ELR (cell line): ENCODE measurements around the gene CTNNA2.

ENCODE experiments used
- DNase-seq: peaks from one replicate; pipeline ENCODE4 v3.0.0-alpha.2; 2015; ENCODE audit warnings: low read depth

The CTNNA2 gene

GRCh38 chr2:79713131-79713785 lies 200.4 kb downstream of the CTNNA2 start:
- DNase-seq = peak; percentile 37

- no peak for DNase-seq
Measured at GRCh38 chr2:79714283-79714682, 201.4 kb downstream of the CTNNA2 start.

- no peak for DNase-seq
Measured at GRCh38 chr2:79715338-79715737, 202.5 kb downstream of the CTNNA2 start.

GRCh38 chr2:79716266-79716665 lies 203.4 kb downstream of the CTNNA2 start:
- DNase-seq = no peak

- peak; percentile 92 for DNase-seq
Measured at GRCh38 chr2:79717364-79718007, 204.6 kb downstream of the CTNNA2 start.

GRCh38 chr2:79721061-79721460 lies 208.2 kb downstream of the CTNNA2 start:
- no peak for DNase-seq

GRCh38 chr2:79721966-79722365 lies 209.1 kb downstream of the CTNNA2 start:
- DNase-seq = peak; percentile 76

GRCh38 chr2:79723830-79724229 lies 211.0 kb downstream of the CTNNA2 start:
- DNase-seq = peak; percentile 96

GRCh38 chr2:79729532-79729931 lies 216.7 kb downstream of the CTNNA2 start:
- no peak for DNase-seq

- DNase-seq = no peak
Measured at GRCh38 chr2:79734518-79734917, 221.7 kb downstream of the CTNNA2 start.

- no peak for DNase-seq
Measured at GRCh38 chr2:79740879-79741443, 228.1 kb downstream of the CTNNA2 start.

GRCh38 chr2:79750321-79750720 lies 237.5 kb downstream of the CTNNA2 start:
- DNase-seq = no peak

- no peak for DNase-seq
Measured at GRCh38 chr2:79757526-79757925, 244.7 kb downstream of the CTNNA2 start.

GRCh38 chr2:79758042-79758441 lies 245.2 kb downstream of the CTNNA2 start:
- no peak for DNase-seq

GRCh38 chr2:79758749-79759282 lies 246.0 kb downstream of the CTNNA2 start:
- DNase-seq = no peak

- DNase-seq = no peak
Measured at GRCh38 chr2:79770926-79771325, 258.1 kb downstream of the CTNNA2 start.

- no peak for DNase-seq
Measured at GRCh38 chr2:79771493-79771892, 258.6 kb downstream of the CTNNA2 start.

GRCh38 chr2:79774016-79774415 lies 261.2 kb downstream of the CTNNA2 start:
- DNase-seq = no peak

- no peak for DNase-seq
Measured at GRCh38 chr2:79776461-79776860, 263.6 kb downstream of the CTNNA2 start.

- DNase-seq = no peak
Measured at GRCh38 chr2:79780781-79781180, 267.9 kb downstream of the CTNNA2 start.

GRCh38 chr2:79782576-79783452 lies 270.0 kb downstream of the CTNNA2 start:
- DNase-seq = no peak

- no peak for DNase-seq
Measured at GRCh38 chr2:79788952-79789651, 276.3 kb downstream of the CTNNA2 start.
